GM18519 (cell line): ENCODE data around the gene NRXN3.

Experiments used
- ATAC-seq: cut with Tn5 transposase; IDR thresholded peaks from one replicate; pipeline ENCODE4 v1.9.1; 2021; ENCODE audit warnings: mild to moderate bottlenecking, moderate library complexity; ENCODE audit not compliant: unreplicated experiment, low FRiP score

NRXN3 gene

DNA sequence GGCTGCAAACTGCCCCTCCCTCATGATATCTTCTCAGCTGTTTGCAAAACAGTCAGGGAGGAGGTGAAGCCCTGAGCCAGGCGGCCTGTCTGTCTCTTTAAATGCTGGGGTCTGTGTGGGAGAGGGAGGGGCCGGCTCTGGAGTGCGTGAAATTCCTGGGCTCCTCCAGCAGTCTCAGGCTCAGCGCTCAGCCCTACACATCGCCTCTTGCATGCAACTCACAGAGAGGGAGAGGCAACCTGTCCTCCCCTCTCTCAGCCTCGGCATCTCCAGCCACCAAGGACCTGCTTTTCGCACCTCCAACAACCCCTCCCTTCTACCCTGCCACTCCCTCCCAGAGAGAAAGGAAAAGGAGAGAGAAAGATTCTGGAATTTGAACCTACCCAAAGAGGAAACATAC is at the start of gene NRXN3:
TSS of gene NRXN3 (plus strand) at position 171 of the 400 bp plus-strand sequence. CDS start 72,721 bp downstream, outside the sequence.
- no peak for ATAC-seq

DNA sequence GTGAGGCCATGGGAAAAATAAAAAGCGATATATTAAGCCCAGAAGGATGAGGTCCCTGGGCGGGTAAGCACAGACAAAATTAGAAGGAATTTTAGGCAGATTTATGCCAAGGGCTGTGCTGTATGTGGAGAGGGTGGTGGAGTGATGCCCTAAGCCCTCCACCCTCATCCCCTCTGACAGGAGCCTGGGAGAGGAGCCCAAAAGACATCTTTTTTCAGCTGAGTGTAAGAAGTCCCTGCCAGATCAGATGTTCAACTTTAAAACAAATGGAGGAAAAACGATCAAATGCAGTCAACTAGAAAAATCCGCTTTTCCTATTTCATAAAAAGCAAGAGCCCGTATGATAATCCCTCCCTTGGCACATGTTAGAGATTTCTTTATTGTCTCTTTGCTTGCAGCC is 47.7 kb upstream of the NRXN3 start:
- ATAC-seq = no peak

DNA sequence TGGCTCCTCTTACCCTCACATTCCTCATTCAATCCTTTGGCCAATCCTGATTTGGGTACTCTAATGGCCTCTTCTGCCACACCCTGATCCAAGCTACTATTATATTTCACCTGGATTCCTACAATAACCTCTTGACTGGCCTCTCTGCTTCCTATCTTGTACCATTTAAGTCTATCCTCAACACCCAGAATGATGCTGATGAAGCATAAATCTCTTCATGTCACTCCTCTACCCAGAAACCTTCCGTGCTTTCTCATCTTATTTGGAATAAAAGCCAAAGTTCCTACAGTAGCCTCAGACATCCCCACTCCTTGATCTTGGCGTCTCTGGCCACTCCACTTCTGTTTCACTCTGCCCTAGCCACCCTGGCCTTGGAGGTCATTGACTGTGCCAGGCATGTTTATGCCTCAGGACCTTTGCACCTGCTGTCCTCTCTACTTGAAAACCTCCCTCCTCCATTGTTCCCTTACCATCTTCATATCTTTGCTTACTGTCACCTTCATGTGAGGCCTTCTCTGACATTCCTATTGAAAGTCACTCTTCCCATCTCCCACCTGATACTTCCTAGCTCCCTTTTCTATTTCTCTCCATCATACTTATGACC is 46.4 kb upstream of the NRXN3 start:
- ATAC-seq = no peak

DNA sequence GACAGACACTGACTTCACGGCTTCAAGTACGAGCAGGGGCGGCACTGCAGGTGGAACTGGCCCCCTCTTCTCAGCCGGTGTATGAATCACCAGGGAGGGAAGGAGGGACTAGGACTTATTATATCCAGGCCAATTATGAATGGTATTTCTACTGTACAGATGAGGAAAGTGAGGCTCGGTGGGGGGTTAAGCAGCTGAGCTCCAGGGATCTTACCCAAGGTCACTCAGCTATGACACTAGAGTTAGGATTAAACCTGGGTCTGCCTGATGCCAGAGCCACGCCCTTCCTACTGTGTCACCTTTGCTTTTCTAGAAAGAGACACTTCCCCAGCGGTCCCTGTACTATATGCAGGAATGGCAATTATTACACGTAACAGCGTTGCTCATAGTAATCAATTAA is 42.2 kb upstream of the NRXN3 start:
- no peak for ATAC-seq

DNA sequence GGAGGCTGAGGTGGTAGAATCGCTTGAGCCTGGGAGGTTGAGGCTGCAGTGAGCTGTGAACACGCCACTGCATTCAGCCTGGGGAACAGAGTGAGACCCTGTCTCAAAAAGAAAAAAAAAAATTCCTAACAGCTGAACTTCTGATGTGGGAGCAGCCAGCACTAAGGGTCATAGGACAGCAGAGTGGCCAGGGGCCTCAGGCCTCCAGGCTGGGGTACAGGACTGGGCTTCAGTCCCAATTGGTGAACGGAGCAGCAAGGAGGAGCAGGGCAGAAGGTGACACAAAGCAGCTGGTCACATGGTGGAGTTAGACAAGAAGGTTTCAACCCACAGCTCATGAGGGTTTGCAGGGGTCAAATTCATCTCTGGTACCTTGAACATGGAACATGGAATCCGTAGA is 40.8 kb upstream of the NRXN3 start:
- ATAC-seq = no peak

DNA sequence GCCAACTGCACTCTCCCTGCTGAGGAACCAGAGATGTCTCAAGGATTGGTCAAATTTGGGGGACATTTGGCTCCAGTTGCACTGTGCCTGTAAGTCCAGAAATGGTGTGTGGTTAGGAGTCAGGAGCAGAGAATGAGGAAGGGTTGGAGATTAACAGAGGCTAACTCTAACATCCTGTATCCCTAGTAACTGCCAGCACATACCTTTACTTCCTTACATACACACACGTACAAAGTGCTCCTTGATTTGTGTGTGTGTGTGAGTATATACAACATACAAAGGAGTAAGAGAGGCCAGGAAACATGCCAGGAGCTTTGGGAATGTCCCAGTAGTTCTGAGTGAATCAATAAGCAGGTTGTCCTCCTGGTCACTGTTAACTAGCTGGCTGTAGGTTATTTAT is 39.8 kb upstream of the NRXN3 start:
- ATAC-seq = no peak

DNA sequence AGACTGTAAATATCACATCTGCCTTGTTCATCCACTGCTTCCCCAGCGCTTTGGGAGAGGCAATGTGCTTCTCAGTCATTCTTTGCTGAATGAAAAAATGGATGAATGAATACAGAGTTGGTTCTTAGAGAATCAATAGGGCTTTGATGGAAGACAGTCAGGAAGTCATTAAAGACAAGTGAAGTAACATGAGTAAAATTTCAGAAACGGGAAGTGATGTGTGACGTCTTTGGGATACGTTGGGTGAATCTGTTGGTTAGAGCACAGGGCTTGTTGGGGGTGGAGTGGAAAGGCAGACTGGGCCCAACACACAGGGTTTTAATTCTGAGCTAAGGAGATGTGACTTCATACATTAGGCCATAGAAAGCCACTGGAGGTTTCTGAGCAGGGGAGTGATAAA is 39.0 kb upstream of the NRXN3 start:
- no peak for ATAC-seq

DNA sequence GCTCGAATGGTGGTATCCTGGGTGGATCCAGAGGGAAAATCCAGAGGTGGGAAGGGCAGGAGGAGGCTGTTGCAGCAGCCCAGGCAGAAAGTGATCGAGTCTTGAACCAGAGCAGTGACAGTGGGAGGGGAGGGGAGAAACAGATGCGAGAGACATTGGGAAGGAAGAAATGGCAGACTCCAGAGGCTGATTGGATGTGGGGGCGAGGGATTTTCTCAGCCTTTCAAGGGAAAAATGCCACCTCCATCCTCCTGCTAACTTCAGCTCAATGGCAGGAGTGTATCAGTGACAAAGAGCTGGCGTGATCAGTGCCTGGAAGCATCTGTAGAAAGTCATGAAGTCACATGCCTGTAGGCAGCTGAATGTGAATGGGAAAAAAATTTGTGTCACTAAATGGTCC is 38.6 kb upstream of the NRXN3 start:
- no peak for ATAC-seq

DNA sequence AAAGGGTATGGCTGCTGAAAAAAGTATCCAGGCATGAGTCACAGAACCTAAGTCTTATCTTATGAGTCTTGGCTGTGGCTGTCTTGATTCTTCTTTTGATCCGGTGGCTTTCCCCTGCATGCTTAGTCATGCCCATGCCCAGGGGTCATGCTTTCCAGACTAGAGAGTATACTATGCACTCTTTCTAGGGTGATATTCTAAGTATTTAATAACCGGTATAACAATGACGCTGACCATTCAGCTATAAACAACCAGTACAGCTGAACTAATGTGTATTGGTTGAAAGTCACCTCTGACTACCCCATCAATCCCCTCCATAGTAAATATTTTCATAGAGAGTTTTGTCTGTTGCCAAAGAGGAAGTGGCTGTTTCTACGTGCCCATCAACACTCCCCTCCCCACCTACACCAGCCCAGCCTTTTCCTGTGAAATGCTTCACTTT is 34.7 kb upstream of the NRXN3 start:
- ATAC-seq = no peak

DNA sequence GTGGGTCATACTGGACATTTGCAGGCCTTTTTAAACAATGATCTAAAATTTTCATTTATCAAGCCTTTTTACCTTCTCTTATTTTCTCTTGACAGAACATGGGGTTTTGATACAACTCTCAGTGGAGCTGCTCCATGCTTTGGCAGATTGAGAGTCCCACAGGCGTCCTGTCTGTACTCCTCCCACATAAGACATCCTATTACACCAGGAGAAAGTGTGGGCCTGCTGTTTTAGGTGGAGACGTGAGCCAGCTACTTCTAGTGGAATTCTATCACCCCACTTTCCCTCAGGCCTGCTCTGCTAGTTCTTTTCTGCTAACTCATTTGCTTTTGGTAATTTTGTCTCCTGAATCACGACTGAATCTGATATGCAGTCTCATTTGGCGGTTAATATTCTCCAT is 33.5 kb upstream of the NRXN3 start:
- ATAC-seq = no peak

DNA sequence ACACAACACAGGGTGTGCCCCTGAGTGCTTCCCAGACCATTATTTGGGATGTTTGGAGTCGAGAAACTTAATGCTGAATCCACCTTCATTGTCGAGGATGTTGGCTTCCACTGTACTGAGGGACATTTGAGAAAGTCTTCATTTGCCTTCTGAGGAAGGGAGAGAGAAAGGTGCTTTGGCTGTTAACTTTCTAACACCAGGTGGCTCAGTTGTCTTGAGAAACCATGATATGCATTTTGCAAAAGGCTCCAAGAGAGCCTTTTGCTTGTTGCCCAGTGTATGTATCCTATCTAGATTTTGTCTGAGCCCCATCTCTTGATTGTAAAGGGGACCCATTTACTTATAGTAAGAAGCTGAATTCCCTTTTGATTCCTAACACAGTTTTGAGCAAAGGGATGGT is 28.6 kb upstream of the NRXN3 start:
- ATAC-seq = no peak

DNA sequence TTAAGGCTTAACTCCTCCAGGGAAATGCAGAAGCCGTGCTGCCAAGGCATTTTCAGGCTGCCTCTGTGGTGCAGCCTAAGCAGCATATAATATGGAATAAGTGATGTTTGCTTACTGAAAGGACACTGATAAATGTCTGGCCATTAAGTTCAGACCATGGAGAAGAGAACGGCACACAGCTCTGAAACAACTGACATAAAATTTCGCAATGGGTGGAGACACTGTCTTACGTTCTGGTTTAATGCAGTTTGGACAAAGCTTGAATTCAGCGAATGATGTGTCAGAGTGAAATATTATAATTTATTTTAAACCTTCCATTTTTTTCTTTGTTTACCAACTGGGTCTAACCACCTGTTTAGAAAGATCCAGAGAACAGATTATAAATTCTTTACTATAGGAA is 27.2 kb upstream of the NRXN3 start:
- ATAC-seq = no peak

DNA sequence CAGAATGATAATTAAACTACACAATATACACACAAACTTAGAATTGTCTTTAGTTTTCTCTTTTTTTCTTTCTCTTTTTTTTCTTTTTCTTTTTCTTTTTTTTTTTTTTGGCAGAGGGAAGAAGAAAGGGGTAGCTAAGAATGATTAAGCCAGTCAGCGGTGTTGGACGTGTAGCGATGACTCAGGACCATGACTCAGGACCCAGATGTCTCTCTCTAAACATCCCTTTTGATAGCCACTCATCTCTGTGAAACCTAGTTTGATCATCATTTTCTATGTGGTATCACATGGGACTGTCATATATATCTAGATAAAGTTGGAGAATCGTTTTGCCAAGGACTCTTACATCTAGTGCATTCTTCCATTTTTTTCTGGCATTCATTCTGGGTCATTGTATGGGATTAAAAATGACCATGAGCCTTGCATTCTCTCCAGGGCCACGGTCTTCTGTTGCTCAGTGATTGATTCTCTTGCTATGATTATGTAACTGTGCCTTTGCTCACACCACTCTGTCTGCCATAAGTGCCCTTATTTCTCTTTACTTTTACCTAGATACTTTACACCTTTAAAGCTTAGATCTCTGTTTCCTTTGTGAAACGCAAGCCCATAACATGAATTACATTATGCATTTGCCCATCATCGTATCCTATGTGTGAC is 26.6 kb upstream of the NRXN3 start:
- ATAC-seq = no peak

DNA sequence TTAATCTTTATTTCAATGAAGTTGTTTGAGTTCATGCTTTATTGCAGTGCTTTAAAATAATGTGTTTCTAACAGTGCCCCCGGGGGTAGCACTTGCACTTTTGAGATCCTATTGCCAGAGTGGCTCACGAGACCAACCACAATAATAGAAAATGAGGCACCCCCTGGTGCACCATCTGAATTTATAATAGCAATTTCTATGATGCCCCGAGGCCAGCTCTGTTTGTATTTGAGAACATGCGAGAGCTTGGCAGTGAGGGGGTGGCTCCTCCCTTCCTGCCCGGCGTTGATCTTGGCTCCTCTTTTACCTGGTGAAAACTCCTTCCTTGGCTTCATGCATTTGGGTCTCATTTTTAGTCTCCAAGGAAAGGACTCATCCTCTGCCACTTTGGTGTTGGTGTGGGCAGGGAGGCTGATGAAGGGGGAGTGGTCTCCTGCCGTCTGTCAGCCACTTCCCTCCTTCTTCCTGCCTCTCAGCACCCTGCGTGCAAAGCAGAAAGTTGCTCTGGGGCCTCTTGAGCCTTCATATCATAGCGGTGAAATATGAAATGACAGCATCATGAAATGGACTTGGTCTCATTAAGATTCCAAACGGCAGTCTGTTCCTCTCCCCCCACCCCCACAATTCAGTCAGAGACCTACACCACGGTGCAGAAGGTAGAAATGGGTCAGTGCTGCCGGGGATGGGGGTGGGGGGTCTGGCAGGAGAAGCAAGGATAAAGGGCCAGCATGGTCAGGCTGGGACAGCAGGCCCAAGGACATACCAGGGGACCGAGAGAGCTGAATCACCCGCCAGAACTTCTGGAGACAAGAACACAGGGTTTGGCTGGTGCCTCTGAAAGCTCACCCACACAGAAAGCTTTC is 17.7 kb upstream of the NRXN3 start:
- no peak for ATAC-seq

DNA sequence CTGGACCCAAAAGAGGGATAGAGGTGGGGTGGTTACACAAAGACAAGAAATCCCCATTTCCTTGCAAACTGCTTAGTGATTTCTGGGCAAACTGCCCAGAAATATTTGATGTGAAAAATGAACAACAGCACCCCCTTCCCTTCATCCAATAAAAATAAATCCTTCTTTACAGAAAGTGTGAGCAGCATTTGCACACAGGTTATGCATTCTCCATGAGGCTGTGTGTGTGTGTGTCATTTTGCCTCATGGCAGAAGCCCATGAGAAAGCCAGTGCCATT is 17.2 kb upstream of the NRXN3 start:
- no peak for ATAC-seq

DNA sequence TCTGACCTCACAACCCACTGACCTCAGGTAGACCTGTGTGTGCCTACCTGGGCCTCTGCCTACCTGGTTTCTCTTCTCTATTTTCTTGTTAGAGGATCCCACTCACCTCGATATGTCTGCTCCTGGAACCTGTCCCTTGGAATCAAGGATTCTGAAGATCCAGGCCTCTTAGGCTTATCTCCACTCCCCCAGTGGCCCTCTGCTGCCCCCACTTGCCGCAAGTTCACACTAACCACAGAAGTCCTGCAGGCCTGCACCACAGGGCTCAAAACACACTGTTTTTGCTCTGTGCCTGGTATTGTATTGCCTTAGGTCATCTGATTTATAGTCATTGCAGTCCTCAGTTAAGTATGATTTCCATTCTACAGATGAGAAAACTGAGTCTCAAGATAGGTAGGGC is 15.3 kb upstream of the NRXN3 start:
- ATAC-seq = no peak

DNA sequence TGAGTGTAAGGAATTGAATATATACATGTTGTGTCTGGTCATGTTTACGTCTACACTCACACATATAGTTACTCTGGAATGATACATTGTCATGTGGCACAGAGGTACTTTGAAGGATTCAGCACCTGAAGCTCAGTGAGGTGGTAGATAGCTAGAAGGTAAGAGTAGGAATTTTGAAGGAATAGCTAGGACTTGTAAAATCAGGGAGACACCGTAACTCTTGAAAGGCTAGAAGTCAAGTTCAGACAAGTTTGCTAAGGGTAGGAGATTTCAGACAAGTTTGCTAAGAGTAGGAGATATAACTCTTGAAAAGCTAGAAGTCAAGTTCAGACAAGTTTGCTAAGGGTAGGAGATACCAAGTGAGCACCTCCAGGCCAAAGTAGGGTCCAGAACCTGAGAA is 14.0 kb upstream of the NRXN3 start:
- ATAC-seq = no peak

DNA sequence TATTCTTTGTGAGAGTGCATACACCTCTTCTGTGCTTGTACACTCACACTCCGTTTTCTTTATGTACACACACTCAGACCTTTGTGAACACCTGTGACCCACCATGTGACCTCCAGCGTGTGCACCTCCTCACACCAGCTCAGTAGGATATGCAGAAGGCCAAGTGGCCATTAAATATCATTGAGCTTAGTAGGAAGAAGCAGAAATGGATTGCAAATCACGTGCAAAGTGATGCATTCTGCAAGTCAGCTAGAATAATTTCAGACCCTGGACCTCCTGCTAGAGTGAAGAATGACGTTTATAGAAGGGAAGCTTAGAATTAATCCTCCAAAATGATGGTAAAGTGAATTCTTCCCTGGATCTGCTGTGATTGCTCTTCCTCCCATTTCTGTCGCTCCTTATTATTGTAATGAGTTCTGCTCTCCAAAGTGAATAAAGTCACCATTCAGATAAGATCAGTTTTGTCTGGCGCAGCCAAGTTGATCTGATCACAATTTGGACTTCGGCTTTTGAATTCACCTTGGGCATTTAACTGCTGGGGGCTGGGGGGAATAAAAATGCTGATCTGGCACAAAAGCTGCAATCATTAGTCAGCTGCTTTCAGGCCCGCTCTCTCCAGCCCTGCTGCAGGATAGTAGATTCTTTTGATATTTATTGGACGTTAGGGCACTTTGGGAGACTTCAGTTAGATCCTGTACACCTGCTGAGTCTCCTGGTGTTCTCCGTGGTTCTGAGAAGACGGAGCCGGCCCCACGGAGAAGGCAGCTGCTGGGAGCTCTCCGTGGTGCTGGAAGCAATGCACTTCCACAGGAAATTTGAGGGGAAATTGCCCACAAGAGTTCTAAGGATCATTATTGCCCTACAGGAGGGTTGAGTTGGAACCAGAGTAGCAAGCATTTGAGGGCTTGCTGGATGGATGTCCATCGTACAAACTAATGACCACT is 12.4 kb upstream of the NRXN3 start:
- no peak for ATAC-seq

DNA sequence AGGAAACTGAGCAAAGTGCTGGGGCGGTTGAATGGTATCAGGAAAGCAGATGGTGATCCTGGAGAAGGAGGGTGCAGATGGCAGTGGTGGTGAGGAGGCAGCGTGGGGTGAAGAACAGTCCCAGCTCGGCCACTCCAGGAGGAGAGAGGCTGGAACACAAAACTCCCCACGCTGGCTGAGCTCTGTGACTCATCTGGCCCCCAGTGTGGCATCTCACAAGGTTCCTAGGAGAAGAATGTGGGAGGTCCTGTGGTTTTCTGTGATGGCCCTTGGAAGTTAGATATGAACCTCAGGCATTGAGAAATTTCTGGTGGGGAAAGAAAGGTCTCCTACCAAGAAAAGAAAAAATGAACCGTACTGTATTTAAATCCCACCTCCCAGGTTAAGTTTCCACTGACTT is 8.0 kb upstream of the NRXN3 start:
- no peak for ATAC-seq

DNA sequence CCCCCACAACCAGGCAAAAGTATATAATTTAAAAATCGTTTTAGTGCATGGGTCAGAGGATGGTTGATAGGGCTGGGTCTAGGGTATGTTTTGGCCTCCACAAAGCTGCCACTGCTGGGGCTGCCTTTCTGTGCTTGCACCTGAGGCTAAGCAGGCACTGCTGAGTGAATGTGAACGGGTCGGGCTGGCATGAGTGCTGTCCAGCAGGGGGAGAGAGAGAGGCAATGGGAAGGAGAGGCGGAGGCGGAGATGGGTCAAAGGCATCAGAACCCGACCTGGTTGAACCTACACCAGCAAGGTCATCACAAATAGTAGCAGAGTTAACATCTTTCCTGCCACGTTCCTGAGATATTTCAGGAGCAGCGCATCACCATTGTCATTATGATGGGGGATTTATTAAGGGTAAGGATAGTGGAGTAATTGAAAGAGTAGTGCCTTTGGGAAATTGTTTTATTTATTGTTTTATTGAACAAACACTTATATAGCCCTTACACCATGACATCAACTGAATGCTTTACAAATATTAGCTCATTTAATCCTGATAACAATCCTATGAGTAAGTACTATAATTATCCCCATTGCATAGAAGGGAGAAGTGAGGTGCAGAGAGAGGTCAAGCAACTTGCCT is 5.8 kb upstream of the NRXN3 start:
- ATAC-seq = no peak
